MM.1S (cell line): ENCODE data around the gene SELENOO.

Experiments
- DNase-seq: peaks from one replicate; pipeline ENCODE4 v3.0.0-alpha.2; 2015
- H2AFZ ChIP-seq: fragments of 300-600 bp; sonication (generic); 2 replicates; pipeline ENCODE4 v1.6.0; 2016; ENCODE audit warnings: antibody characterized with exemption, low read length
- H3F3A ChIP-seq: fragments of 300-600 bp; sonication (generic); 2 replicates; pipeline ENCODE4 v1.6.1; 2016; ENCODE audit warnings: mild to moderate bottlenecking, antibody characterized with exemption, low read length, moderate library complexity, mixed read lengths; ENCODE audit not compliant: insufficient read depth
- H3K27ac ChIP-seq: fragments of 300-600 bp; sonication (generic); 2 replicates; pipeline ENCODE4 v1.5.1; 2016; ENCODE audit warnings: mild to moderate bottlenecking, low read length
- H3K27me3 ChIP-seq: fragments of 300-600 bp; sonication (generic); replicated peaks from 2 replicates; pipeline ENCODE4 v1.6.0; 2016; ENCODE audit warnings: low read length; ENCODE audit not compliant: insufficient read depth
- H3K36me3 ChIP-seq: fragments of 300-600 bp; sonication (generic); replicated peaks from 2 replicates; pipeline ENCODE4 v1.6.1; 2016; ENCODE audit warnings: mild to moderate bottlenecking, low read length, mixed read lengths; ENCODE audit not compliant: insufficient read depth
- H3K4me1 ChIP-seq: fragments of 300-600 bp; sonication (generic); 2 replicates; pipeline ENCODE4 v1.6.1; 2016; ENCODE audit warnings: low read length, mixed read lengths
- H3K4me2 ChIP-seq: fragments of 300-600 bp; sonication (generic); 2 replicates; pipeline ENCODE4 v1.6.0; 2016; ENCODE audit warnings: low read depth, low read length
- H3K4me3 ChIP-seq: fragments of 300-600 bp; sonication (generic); 2 replicates; pipeline ENCODE4 v1.5.1; 2016; ENCODE audit warnings: low read length, mixed read lengths
- H3K79me2 ChIP-seq: fragments of 300-600 bp; sonication (generic); 2 replicates; pipeline ENCODE4 v1.6.1; 2016; ENCODE audit warnings: mixed run types, low read length, mixed read lengths
- H3K9ac ChIP-seq: fragments of 300-600 bp; sonication (generic); 2 replicates; pipeline ENCODE4 v1.6.1; 2016; ENCODE audit warnings: low read length, mixed read lengths
- H3K9me2 ChIP-seq: fragments of 300-600 bp; sonication (generic); replicated peaks from 2 replicates; pipeline ENCODE4 v1.6.1; 2016; ENCODE audit warnings: mild to moderate bottlenecking, low read length, mixed read lengths; ENCODE audit not compliant: insufficient read depth
- H3K9me3 ChIP-seq: fragments of 300-600 bp; sonication (generic); replicated peaks from 2 replicates; pipeline ENCODE4 v1.6.1; 2016; ENCODE audit warnings: mild to moderate bottlenecking, low read length, mixed read lengths; ENCODE audit not compliant: insufficient read depth
- H4K20me1 ChIP-seq: fragments of 300-600 bp; sonication (generic); 2 replicates; pipeline ENCODE4 v1.6.1; 2016; ENCODE audit warnings: mild to moderate bottlenecking, low read length, moderate library complexity, mixed read lengths; ENCODE audit not compliant: insufficient read depth
- EZH2 ChIP-seq: fragments of 300-600 bp; sonication (generic); optimal IDR thresholded peaks from 2 replicates; pipeline ENCODE3; 2017; ENCODE audit warnings: low read depth, mild to moderate bottlenecking, antibody characterized with exemption, low read length, mixed read lengths
- EZH2phosphoT487 ChIP-seq: fragments of 300-600 bp; sonication (generic); IDR thresholded peaks from 2 replicates; pipeline ENCODE4 v1.6.1; 2018; ENCODE audit warnings: antibody characterized with exemption, low read length
- TF ChIP-seq, protein P1 (sequence below): fragments of 300-600 bp; sonication (generic); IDR thresholded peaks from 2 replicates; pipeline ENCODE4 v1.5.1; 2016; ENCODE audit warnings: antibody characterized with exemption, low read length, mixed read lengths

The SELENOO gene

DNA sequence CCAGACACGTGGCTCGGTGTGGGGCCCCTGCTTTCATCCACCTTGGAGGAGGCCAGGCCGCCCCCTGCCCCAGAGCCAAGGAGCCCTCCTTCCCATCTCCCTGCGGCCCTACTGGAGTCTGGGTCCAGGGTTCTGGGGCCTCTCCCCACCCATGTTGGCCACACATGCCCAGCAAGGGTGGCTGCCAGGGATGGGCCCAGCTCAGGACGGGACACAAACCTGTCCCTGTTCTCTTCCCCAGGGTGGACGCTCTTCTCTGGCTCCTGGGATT is 25.7 kb upstream of the SELENOO start:
- H3K9ac ChIP-seq = no peak overlapping the region
- DNase-seq = no peak
- TF ChIP-seq EZH2 = no peak
- no peak for TF ChIP-seq EZH2phosphoT487
- TF ChIP-seq, protein P1, sequence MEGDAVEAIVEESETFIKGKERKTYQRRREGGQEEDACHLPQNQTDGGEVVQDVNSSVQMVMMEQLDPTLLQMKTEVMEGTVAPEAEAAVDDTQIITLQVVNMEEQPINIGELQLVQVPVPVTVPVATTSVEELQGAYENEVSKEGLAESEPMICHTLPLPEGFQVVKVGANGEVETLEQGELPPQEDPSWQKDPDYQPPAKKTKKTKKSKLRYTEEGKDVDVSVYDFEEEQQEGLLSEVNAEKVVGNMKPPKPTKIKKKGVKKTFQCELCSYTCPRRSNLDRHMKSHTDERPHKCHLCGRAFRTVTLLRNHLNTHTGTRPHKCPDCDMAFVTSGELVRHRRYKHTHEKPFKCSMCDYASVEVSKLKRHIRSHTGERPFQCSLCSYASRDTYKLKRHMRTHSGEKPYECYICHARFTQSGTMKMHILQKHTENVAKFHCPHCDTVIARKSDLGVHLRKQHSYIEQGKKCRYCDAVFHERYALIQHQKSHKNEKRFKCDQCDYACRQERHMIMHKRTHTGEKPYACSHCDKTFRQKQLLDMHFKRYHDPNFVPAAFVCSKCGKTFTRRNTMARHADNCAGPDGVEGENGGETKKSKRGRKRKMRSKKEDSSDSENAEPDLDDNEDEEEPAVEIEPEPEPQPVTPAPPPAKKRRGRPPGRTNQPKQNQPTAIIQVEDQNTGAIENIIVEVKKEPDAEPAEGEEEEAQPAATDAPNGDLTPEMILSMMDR = no peak
- peaks cover 6% of the 10 kb centered on the region; the same call in 1 of the 2 replicates for H3K27me3 ChIP-seq
- H3K9me3 ChIP-seq = no peaks in the 10 kb centered on the region
- H3K4me1 ChIP-seq = no peaks in the 10 kb centered on the region
- no peak overlapping the region for H3K27ac ChIP-seq
- no peaks in the 10 kb centered on the region for H3F3A ChIP-seq
- H4K20me1 ChIP-seq = no peaks in the 10 kb centered on the region
- no peak overlapping the region for H3K4me3 ChIP-seq
- H3K79me2 ChIP-seq = no peaks in the 10 kb centered on the region
- H3K9me2 ChIP-seq = no peaks in the 10 kb centered on the region
- no peaks in the 10 kb centered on the region for H3K36me3 ChIP-seq
- no peak overlapping the region for H2AFZ ChIP-seq
- no peak overlapping the region for H3K4me2 ChIP-seq

DNA sequence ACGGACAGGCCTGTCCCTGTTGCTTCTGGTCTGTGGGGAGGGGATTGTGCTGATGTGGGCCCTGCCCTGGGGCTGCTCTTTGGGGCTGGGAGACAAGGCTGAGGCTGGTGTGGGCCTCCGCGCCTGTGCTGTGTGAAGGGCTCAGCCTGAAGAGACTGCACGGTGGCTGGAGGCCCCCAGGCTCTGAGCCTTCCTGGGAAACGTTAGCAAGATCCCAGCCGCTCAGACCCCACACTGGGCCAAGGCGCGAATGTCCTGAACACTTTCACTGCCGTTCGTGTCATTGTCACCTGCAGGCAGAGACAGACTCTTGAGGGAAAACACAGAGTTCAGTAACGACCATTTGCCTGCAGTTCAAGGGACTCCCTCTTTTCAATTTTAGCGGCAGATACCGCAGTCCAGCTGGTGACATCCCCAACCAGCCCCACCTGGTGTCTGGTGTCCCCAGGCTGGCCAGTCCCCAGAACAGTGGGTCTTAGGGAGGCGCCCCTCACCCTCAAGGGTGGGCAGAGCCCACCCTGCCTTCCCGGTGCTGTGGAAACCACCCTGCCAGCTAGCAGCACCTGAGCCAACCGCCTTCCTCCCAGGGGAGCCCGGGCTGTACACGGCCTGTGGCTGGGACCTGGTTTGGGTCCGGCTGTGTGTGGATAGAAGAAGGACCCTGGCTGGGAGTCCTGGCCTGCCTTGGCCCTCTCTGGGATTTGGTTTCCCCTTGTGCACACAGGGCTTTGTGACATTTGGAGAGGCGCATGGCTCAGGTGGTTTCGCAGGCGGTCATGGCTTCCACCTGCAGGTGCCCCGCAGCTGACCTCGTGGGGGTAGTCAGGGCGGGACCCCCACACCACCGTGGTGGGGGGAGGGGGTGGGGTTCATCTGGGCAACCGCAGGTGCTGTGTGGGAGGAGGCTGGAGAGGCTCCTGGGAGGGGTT is 24.6 kb upstream of the SELENOO start:
- Histone ChIP-seq H3K4me1 (no peaks in the 10 kb centered on the region), H3K9me3 (no peaks in the 10 kb centered on the region), H3K79me2 (no peaks in the 10 kb centered on the region), H3F3A (no peaks in the 10 kb centered on the region), H4K20me1 (no peaks in the 10 kb centered on the region), H3K9ac (no peak overlapping the region), H3K27me3 (peaks cover 6% of the 10 kb centered on the region; the same call in 1 of the 2 replicates), H3K9me2 (no peaks in the 10 kb centered on the region), H2AFZ (no peak overlapping the region), H3K27ac (no peak overlapping the region), H3K4me2 (no peak overlapping the region), H3K36me3 (no peaks in the 10 kb centered on the region), H3K4me3 (no peak overlapping the region)
- no peak for DNase-seq
- TF ChIP-seq EZH2 (no peak), EZH2phosphoT487 (no peak)
- TF ChIP-seq, protein P1 = no peak

DNA sequence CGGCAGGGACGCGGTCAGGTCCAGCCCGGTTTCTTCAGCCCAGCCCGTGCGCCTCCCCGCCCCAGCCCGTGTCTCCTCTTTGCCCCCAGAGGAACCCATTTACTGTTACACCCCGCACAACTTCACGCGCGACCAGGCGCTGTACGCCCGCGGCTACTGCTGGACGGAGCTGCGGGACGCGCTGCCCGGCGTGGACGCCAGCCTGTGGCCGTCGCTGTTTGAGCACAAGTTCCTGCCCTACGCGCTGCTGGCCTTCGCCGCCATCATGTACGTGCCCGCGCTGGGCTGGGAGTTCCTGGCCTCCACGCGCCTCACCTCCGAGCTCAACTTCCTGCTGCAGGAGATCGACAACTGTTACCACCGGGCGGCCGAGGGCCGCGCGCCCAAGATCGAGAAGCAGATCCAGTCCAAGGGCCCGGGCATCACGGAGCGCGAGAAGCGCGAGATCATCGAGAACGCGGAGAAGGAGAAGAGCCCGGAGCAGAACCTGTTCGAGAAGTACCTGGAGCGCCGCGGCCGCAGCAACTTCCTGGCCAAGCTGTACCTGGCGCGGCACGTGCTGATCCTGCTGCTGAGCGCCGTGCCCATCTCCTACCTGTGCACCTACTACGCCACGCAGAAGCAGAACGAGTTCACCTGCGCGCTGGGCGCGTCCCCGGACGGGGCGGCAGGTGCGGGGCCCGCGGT is 23.8 kb upstream of the SELENOO start:
- Histone ChIP-seq H3K79me2 (no peaks in the 10 kb centered on the region), H3K4me1 (no peaks in the 10 kb centered on the region), H3K27me3 (peaks cover 6% of the 10 kb centered on the region; the same call in 1 of the 2 replicates), H3K4me2 (no peak overlapping the region), H3K9ac (no peak overlapping the region), H4K20me1 (no peaks in the 10 kb centered on the region), H3K9me2 (no peaks in the 10 kb centered on the region), H3K27ac (no peak overlapping the region), H3K4me3 (no peak overlapping the region), H2AFZ (no peak overlapping the region), H3F3A (no peaks in the 10 kb centered on the region), H3K9me3 (no peaks in the 10 kb centered on the region), H3K36me3 (no peaks in the 10 kb centered on the region)
- TF ChIP-seq, protein P1 = no peak
- TF ChIP-seq EZH2 (no peak), EZH2phosphoT487 (no peak)
- DNase-seq = no peak
